ENCODE measurements around the gene ZNF678. TPM values are rescaled to one million over a fixed set of nuclear protein-coding genes. Genes with fewer than 3 reads are reported as not detected.

The ZNF678 gene
- total and polyA plus RNA-seq, 9 of the 15 experiments (the other 6 are each of a cell fraction or from before 2014, with no cell fraction given): 3.0 to 16.8 (median 8.0) TPM

GRCh38 chr1:227572752-227573151, 9.4 kb downstream of the ZNF678 start (continued):
- TF ChIP-seq MEF2A (IDR thresholded peaks at IDR 0.05; ENCODE audit: control insufficient read depth, low read depth, low read length) (0 out of 2 replicates have a peak, but pooled peaks have one; percentile 14), L3MBTL2 (IDR thresholded peaks at IDR 0.05) (peak; percentile 63), TARDBP (IDR thresholded peaks at IDR 0.05) (no peak), MLX (CRISPR knock-in tag; conservative IDR thresholded peaks at IDR 0.05) (no peak), PKNOX1 (IDR thresholded peaks at IDR 0.05) (peak; percentile 92), NFRKB (IDR thresholded peaks at IDR 0.05; ENCODE audit: low read depth) (no peak), SIRT6 (IDR thresholded peaks at IDR 0.05; ENCODE audit: low read depth, low read length) (no peak), KAT2B (IDR thresholded peaks at IDR 0.05; ENCODE audit: low read depth, low read length) (no peak), SREBF1 (IDR thresholded peaks at IDR 0.05; ENCODE audit: borderline replicate concordance, low read depth, low read length) (no peak), ATF7 (IDR thresholded peaks at IDR 0.05) (no peak), PYGO2 (tag; IDR thresholded peaks at IDR 0.05) (no peak), HDAC1 (IDR thresholded peaks at IDR 0.05) (peak in 1 of 2 experiments; percentile 72; a peak in 2 of 4 replicates), ZNF133 (CRISPR knock-in tag; IDR thresholded peaks at IDR 0.05) (no peak), UBTF (IDR thresholded peaks at IDR 0.05; ENCODE audit: borderline replicate concordance in 1 of 2, low read depth in 2 of 2, low read length in 2 of 2) (peak in 1 of 2 experiments; percentile 24; a peak in 1 of 4 replicates), RNF2 (IDR thresholded peaks at IDR 0.05) (0 out of 2 replicates have a peak, but pooled peaks have one; percentile 19), TEAD1 (CRISPR knock-in tag; IDR thresholded peaks at IDR 0.05) (no peak)

Measured in K562 (cell line).